Islet of Langerhans (tissue), 1 donor: ENCODE data around the gene B4GALT1.
A peak's percentile ranks its signal among the peaks of the same experiment; 100 is the strongest.
"Not testable (repeated sequence)": the region's sequence is repeated elsewhere in the genome, so short reads cannot be mapped to it uniquely, and the experiment has no call there.

ENCODE experiments used
- FAIRE-seq: peaks from one replicate; lab custom pipeline; 2011; peaks lifted over from hg19 to GRCh38; lab: Jason Lieb, UNC

The B4GALT1 gene

DNA sequence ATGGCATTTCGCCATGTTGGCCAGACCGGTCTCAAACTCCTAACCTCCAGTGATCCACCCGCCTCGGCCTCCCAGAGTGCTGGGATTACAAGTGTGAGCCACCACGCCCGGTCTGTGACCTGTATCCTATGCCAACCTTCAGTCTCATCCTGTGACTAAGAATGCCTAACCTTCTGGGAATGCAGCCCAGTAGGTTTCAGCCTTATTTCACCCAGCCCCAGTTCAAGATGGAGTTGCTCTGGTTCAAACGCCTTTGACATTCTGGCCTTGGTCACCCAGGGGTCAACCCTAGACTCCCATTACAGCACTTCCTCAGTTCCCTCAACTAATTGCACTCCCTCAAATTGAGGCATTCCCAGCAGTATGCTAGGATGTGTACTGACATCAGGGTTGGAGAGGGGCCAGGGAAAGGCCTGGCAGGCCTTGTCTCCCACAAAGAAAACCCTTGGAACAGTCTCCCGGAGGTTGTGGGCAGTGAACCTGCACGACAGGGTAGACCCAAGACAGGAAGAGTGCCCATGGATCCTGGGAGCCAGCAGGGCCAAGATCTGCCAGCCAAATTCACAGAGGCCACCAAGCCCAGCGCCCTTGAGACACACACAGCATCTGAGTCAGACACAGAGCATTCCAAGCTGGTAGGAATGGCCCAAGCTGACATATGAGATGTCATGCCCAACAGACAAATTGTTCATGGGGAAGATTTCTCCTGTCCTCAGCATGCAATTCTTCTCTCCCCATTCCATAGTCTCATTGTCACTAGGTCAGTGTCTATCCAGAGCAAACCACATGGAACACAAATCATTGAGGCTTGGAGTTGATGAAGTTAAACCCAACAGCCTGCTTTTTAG lies 65.8 kb downstream of the B4GALT1 start:
- no peak for FAIRE-seq

DNA sequence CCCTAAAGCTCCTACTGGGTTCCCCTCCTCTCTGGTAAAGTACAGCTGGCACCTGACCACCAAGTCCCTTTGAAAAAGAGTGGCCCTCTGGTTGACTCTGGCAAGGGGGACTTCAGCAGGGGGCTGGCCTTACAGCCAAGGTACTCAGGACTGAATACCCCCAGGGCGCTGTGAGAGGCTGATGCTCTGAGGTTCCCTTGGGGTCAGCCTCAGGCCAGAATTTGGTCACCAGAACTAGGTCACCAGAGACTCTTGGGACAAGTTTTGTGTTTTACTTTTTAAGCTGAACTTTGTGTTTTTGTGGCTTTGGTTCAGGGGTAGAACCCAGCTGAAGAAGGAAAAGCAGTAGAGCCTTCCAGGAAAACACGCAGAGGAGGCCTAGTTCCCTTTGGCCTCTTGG lies 67.4 kb downstream of the B4GALT1 start:
- FAIRE-seq, result no peak

DNA sequence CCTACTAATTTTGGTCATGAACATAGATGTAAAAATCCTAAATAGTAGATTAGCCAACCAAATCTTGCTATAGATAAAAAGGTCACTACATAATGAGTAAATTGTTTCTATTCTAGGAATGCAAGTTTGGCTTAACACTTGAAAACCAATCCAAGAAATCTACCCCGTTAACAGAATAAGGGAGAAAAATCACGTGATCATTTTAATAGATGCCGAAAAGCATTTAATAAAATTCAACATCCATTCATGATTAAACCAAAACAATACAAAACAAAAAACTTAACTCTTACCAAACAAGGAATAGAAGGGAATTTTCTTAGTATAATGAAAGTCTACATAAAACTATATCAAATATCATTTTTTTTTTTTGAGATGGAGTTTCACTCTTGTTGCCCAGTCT lies 69.9 kb downstream of the B4GALT1 start:
- no peak for FAIRE-seq

DNA sequence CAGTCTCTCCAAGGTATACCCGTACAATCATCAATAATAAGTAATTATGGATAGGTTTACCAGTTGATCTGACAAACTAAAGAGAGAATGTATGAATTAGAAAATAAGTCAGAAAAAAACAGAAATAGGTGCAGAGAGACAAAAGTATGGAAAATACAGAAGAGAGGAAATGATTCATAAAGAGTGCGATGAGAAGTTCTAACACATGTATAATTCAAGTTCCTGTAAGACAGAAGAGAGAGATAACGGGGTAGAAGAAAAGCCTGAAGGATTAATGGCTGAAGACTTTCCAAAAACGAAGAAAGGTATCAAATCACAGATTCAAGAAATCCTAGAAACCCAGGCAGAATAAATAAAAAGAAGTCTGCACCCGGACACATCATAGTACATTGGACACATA lies 74.5 kb downstream of the B4GALT1 start:
- FAIRE-seq, result no peak

DNA sequence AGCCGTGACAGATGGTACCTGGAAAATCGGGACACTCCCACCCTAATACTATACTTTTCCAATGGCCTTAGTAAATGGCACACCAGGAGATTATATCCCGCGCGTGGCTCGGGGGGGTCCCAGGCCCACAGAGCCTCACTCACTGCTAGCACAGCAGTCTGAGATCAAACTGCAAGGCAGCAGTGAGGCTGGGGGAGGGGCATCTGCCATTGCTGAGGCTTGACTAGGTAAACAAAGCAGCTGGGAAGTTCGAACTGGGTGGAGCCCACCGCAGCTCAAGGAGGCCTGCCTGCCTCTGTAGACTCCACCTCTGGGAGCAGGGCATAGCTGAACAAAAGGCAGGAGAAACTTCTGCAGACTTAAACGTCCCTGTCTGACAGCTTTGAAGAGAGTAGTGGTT lies 81.5 kb downstream of the B4GALT1 start:
- FAIRE-seq, result not testable (repeated sequence)

DNA sequence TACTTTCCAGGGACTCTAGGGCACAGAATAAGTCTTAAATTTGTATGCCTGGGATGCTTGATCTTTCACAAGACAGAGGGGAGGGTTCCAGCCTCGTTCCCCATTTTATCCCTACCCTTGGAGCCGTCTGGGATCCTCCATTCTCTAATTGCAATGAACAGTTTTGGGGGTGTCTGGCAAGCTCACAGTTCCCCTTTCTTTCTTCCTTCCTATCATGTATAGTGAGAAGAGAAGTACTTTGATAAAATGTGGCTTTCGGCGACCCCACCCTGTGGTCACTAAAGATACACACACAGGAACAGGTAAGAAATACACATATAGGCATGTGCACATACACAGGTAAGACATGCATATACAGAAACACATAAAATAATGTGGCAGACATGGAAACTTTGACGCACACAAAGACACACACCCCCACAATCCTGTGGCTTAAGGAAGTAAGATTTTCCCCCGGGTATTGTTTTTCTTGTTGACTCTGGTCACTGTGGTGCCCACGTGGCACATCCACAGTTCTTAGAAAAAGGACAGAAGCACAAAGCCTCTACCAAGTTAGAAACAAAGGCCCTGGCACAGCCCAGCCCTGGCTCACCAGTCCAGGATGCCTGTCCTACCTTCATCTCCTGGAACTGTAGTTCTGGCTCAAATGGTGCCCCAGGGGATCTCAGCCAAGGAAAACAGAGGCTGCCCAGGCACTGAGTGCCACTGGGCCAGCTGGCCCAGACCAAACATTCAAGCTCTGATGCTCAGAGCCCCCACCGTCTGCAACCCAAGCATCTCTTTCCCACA lies 84.4 kb downstream of the B4GALT1 start:
- FAIRE-seq, result no peak

DNA sequence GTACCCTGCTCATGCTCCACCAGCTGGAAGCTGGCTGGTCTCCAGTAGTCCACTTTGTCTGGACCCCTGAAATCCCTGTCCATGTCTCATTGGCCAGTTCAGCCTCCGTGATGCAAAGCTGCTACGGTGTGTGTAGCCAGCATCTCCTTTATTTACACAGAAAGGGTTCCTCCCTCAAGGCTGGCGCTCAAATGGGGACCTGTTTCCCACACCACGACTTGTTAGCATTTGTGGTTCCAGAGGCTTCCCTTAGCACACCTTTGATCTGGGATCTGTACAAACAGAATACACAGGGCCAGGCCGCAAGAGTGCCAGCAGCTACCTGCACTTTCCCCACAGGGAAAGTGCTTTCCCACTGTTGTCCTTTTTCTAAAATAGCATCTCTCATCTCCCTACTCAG lies 85.0 kb downstream of the B4GALT1 start:
- FAIRE-seq, result no peak

DNA sequence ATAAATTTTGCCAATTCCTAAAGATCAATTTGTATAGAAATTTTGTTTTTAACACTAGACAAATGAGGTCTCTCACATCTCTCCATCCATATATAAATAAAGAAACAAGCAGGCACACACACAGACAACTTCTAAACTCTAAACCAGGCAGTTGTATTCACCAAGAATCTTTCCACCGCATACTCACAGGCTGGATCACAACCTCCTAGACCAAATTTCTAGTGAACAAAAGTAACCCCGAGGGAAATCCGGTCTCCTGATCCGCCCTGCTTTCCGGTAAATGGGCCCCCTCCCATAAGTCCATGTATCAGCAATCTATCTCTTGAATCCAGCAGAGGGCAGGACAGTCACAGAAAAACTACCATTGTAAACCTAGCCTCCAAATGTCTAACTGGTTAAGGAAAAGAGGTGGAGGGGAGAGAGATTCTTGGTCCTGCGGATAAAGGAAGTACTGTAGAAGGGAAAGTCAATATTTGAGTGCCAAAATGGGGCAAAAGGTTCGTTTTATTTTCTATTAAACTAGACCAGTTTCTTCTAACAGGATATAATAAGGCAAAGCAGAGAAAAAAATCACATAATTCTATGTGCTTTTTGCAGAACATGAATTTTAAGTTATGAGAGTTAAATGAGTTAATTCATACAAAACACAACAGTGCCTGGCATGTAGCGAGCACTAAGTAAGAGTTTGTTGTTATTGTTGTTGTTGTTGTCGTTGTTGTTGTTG lies 85.8 kb downstream of the B4GALT1 start:
- FAIRE-seq, result no peak

DNA sequence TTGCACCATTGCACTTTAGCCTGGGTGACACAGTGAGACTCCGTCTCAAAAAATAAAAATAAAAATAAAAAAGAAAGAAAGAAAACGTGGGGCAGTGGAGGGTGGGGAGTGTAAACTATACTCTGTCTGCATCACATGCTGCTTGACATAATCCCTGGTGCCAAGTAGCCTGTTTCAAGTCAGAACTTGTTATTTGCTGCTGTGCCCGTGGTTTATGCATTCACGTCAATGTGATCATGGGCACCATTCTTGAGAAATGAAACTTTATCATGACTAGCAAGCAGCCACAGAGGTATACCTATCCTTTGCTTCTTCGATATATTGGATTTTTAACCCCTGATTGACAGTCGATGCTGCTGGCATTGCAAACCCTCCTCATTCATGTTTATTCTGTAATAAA lies 86.6 kb downstream of the B4GALT1 start:
- FAIRE-seq, result no peak

DNA sequence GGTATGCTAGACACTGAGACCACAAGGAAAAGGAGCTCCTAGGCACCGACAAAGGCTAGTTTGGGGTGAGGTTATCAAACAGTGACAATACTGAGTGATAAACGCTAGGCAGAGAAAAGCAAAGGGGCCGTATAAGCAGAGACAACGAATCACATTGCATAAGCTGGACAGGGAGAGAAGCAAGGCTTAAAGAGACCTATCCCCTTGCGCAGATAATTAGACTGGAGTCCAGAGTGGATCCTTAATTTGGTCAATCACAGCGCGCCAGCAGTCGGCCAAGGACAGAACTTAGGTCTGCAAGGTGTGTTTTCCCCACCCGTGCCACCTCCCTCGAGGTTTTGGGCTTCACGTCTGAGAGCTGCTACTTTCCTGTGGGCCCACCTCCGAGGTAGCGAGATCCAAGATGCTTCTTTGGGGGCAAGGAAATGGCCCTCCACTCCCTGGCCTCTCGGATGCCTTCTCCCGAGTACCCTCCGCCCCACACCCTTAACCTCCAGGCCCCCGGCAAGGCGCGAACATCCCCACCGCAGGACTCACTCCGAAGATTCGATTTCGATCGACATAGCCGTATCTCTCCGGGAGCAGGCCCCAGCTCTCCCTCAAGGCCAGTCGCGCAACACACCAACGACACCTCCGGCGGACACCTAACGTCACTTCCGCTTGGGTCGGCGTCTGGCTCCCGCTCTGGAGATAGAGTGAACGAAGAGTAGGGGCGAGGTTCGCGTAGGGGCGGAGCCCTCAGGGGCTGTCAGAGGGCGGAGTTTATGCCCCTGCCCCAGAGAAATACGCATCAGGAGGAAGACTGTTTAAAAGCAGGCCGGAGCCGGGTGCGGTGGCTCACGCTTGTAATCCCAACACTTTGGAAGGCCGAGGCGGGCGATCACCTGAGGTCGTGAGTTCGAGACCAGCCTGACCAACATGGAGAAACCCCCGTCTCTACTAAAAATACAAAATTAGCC lies 90.8 kb downstream of the B4GALT1 start, which contains the start of gene SMU1:
SMU1 (minus strand) TSS at position 629 of the 959 bp plus-strand sequence; CDS start at position 563, 66 bp downstream.
- peak; percentile 17 for FAIRE-seq

DNA sequence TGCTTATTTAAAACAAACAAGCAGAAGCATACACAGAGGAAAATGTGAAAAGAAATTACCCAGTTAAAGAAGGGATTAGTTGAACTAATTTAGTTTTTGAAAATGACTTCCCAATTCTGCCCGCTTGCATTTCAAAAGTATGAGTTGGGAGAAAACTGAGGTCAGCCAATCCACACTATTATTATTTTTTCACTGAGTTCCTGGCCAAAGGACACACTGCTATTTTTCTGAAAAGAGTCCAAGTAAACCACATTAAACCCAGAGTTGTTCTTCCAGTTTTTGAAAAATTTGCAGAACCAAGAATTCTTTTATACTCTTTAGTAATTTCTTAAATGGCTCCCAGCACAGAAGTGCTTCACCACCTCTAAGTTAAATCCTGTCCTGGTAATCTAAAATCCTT lies 98.1 kb downstream of the B4GALT1 start:
- FAIRE-seq, result no peak

DNA sequence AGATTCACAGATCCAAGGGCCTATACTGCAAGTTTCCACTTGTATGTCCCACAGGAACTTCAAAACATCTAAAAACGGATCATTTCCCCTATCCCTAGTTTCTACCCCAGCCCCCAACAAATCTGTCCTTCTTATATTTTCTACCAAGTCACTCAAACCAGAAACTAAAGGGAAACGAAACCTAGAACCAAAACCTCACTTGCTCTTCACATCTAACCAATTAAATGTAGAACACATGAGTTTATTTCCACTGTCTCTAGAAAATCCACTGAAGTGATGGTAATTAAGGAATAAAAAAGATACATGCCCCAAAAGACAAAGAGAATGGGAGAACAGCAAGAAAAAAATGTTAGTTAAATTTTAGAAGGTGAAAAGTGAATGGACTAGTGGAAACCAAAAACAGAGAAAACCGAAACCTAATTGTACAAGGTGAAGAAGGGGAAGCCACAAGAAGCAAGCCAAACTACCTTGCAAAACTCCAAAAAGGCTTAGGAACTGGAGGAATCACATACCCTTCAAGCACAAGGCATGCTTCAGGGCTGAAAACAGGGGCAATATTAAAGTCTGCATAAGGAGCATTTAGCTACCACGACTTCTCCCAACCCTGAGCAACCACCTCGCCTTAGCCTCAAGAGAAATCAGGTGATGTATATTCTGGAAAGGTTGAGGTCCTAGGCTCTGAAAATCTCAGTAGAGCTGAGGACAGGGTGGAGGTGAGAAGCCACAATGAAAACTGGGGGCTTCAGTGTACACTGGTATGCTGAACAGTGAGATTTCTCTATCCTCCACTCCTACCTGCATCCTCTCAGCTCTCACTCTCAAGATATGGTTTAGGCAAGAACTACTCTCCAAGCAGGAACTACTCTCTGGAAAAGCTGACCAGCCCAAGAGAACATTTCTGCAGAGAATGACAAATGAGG lies 101.7 kb downstream of the B4GALT1 start:
- FAIRE-seq, result no peak
